Epithelial cell of esophagus (primary cell): ENCODE results near the gene PRAF2.

Source experiments
- DNase-seq: peaks from one replicate; pipeline ENCODE4 v3.0.0; 2010; ENCODE audit warnings: low read depth
- H3K4me3 ChIP-seq: 2 replicates; pipeline ENCODE4 v1.5.1; 2011; ENCODE audit warnings: mild to moderate bottlenecking, low read length, control low read depth
- CTCF ChIP-seq: IDR thresholded peaks from 2 replicates; pipeline ENCODE4 v1.5.1; 2011; ENCODE audit warnings: low read depth, mild to moderate bottlenecking, low read length, control low read depth, inconsistent platforms; ENCODE audit not compliant: insufficient read depth; ENCODE audit errors: missing control alignments

The PRAF2 gene

GRCh38 chrX:49043987-49044281, 29.9 kb downstream of the PRAF2 start:
- peak overlapping the region; percentile 34 for H3K4me3 ChIP-seq
- no peak for DNase-seq
- no peak for TF ChIP-seq CTCF

DNA sequence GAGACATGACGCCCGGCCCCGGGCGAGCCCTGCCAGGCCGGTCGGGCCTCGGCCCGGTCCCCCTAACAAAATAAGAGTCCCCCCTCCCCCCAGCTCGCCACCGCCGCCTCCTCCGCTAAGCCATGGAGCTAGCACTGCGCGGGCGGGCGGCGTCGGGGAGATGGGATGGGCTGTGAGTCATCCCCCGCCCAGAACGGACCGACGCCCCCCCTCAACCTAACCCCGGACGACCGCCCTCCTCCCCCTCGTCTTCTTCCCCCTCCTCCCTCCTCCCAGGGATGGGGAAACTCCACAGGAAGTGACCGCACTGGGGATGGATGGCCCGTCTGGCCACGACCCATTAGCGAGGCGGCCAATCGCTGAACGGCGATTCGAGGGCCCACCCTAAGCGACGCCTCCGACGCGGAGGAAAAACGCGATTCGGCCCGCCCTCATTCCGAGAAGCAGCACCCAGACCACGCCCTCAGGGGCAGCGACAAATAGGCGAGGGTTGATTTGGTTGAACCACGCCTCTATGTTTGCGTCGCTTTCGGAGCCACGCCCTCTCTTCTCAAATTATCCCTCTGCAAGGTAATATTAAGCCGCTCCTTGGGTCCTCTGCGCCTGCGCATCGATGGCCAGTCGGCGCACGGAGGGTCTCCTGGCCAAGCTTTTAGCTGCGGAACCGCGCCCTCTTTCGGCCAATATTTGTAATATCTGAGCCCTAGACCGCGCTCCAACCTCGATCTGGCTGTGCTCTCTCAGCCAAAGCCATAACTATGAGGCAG, 30.4 kb downstream of the PRAF2 start, which contains the start of gene TFE3:
TSS of gene TFE3 (minus strand) at position 138 of the 767 bp plus-strand sequence. CDS start at position 7, 131 bp downstream.
- peak; percentile 57 for TF ChIP-seq CTCF
- H3K4me3 ChIP-seq: peak within 1 kb of the TSS; percentile 77
- DNase-seq: peak; percentile 98

DNA sequence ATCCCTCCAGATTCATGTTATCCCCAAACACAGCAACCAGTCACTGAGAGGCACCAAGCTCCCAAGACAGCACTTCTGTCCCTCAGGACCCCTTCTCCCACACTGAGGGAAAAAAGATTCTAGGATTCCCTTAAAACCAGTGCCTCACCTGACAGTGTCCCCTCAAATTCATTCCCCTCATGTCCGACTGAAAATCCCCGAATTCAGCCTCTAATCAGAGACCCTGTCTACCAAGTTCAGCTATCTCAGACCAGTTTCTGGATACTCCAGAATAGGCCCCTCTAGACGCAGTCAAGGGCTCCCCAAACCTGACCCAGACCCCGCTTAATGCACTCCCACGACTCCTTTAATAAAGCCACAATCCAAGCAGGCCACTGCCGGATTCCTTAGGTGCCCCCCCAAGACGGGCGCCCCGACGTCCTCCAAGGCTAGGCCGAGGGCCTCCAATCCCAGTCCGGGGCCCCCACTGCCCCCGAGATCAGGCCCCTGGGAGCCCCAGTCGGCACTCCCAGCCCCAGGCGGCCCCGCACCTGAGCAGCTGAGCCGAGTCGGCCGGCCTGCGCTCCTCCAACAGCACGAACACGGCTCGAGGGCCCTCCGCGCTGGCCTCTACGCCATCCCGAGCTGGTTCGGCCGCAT, 31.1 kb downstream of the PRAF2 start:
- no peak for DNase-seq
- H3K4me3 ChIP-seq: peak overlapping the region; percentile 77
- TF ChIP-seq CTCF: no peak

DNA sequence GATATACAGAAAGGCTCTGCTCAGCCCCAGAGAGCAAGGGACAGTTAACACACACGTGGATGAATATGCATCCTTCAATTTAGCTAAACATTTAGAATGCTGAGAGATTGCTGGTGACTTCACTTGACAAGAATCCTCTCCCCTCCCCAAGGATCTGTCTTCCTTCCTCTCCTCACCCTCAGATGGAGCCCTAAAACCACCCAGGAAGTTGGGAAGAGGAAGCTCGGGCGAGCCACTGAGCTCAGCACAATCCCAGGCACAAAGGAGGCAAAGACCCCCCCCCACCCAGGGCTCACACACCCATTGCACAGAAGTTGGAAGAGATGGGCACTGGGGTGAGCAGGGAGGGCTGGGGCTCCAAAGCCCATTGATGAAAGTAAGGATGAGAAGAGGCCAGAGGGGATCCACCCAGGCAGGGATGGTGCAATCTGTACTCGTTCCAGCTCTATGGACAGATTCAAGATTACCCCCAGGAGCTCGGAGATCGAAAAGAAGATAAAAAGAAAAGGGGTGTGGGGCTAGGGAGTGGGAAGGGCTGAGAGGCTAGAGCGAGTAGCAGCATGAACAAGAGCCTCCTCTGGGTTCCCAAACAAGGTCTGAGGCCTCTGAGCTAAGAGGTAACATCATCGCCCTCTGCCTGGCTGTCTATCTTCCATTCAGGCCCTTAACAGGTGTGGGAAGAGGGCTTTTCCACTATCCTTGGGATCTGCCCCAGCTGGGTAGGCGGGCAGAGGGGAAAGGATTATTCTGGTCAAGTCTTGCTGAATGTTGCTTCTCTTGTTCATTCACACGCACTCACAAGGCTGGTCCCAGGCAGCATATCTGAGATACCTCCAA, 31.8 kb downstream of the PRAF2 start:
- peak; percentile 65 for DNase-seq
- TF ChIP-seq CTCF: no peak
- H3K4me3 ChIP-seq: peak overlapping the region; percentile 77

DNA sequence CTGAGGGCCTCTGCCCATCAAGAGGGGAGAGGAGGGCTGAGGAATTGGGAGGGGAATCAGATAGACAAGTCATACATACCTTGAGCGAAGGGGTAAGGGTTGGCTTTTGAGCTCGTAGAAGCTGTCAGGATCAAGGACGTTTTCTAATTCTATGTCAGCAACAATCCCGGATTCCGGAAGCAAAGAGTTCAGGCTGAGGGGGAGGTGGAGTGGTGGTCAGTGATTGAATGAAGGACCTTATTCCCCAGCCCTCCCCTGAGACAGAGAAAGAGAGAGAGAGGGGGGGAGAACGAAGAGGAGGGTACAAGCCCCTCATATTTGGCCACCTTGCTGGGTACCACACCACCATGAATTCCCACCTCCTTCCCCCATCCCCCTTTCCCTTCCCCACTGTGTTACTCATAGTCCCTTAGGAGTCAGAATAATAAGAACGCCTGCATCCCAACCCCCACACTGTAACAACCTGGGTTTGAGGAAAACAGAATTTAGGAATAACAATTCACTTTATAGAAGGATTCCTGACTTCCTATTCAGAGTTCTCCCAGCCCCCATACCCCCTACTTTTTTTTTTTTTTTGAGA, 33.3 kb downstream of the PRAF2 start:
- peak overlapping the region; percentile 29 for H3K4me3 ChIP-seq
- peak; percentile 27 for DNase-seq
- no peak for TF ChIP-seq CTCF

GRCh38 chrX:49039598-49040375, 34.0 kb downstream of the PRAF2 start:
- DNase-seq: peak; percentile 92
- peak overlapping the region; percentile 29 for H3K4me3 ChIP-seq

More at GRCh38 chrX:49039598-49040375, 34.0 kb downstream of the PRAF2 start:
- peak; percentile 7 for TF ChIP-seq CTCF
